NCI-H1092 (cell line): ENCODE data around the gene ZBTB20.
"Not testable (repeated sequence)": the region's sequence is repeated elsewhere in the genome, so short reads cannot be mapped to it uniquely, and the experiment has no call there.

Source experiments
- DNase-seq: peaks from one replicate; lab custom pipeline; 2025; lab: John Stamatoyannopoulos, UW

ZBTB20 gene

DNA sequence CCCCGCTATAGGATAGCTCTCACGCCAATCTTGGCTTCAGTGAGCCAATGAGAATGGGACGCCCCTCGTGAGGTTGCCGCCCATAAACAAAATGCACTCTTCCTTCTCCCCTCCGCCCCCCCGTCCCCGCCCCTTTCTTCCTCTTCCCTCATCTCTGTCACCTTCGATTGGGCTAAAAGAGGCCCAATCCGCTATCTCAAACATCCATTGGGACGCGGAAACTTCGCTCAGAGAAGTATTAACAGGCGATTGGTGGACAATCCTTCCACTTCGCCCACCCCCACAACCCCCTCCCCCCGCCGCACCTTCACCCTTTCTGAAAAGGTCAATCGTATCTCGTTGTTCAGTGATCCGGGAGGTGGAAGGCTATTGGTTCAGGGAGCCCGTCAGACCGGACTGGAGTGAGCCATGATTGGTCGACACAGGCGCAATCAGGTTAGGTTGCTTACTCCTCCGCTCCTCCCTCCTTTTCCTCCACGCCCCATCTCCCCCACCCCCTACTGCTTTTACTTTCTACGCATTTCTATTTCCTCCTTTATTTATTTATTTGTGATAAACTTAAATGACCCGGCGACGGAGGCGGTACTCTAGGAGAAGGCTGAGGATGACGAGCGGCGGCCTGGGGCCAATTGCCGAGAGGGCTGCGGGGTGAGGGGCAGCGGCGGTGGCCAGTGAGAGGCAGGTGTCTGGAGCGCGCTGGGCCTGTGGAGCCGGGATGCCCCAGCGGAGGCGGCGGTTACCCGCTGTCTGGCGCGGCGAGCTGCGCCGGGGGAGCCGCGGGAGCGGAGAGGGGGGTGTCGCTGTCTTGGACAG, 447 bp upstream of the ZBTB20 start:
- peak; percentile 100 for DNase-seq

DNA sequence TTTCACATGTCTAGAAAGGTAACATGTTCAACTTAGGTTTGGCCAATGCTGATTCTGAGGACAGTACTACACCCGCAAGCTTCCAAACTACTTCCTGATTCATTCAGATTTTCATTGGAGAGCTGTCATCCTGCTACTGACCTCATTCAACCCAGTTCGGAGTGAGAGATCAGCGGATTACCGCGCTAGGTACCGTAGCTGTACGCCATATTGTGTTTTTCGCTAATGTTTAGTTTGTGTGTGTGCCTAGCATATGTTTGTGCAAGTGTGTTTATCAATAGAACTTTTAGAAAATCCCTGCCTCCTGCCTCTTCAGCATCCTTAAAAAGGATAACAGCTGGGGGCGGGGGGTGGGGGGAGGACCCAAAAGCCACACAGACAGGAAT, 1.1 kb downstream of the ZBTB20 start:
- DNase-seq = peak; percentile 30

DNA sequence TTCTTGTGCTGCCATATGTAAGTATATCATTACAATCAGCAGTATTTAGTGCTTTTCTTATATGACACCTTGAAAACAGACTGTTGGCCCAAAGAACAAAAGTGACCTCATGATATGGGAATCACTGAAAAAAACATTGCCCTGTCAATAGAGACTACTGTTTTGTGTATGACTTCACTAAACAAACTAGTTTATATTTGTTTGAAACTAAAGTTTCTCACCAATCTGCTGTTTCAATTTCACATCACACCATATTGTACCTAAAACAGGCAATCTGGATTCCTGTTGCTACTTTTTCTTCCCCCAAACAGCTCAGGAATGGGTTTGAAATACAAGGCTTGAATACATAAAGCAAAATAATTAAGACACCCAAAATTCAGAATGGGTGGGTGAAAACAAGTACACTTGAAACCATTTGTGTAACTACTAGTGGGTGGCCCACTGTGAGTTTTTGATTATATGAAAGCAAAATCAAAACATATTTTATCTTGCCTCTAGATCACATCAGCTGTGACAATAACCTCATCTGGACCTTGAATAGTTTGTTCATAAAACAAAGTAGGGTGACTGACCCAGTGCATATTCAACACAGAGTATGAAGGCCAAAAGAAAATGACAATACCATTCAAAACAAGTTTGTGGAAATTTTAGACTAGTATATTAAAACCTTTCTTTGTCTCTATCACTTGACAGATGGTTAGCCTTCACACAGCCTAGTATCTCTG, 5.9 kb downstream of the ZBTB20 start:
- DNase-seq = no peak

DNA sequence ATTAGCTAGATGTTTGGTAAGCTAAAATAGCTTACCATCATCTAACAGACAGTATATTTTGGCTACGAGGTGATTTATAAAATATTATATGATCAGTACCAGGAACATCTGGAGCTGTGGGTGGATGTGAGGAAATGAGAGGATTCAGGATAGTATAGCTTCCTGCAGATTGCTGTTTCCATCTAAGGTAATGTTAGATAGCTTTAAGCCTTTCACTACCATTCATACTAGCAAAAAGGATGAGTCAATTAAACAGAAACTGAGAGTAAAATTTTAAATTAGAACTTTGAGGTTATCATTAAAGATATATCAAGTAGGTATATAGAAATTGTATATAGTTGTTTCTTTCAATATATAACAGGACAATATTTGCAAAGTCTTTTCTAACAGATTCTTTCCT, 8.0 kb downstream of the ZBTB20 start:
- DNase-seq = no peak

DNA sequence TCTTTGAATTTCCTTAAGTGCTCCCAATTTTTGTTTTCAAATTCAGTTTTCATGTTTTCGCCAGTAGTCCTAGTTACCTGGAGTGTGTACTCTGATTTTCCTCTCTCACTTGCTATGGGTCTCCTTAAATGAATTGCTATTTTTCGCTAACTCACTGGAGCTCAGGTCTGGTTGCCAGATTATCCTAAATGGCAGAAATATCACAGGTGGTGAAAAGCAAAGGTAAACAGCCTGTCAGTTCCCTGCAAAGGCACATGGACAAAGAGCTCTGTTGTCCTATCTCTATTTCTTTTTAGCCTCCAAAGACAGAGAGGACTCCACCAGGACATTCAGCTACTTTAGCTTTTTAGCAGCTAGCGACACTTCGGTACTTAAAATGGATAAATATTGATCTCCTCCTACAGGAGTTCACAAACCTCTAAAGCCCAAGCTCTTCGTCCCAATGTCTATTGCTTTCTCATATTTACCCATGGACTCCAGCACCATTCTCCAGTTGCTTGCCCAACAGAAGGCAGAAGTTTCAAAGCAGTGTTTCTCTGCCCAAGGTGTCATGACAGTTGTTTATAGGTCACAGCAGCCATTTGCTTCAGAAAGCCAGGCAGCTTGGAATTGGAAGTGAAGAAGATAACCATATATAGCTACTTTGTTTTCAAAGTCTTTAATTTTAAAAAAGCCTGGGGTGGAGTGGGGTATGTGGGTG, 12.3 kb downstream of the ZBTB20 start:
- DNase-seq = no peak

DNA sequence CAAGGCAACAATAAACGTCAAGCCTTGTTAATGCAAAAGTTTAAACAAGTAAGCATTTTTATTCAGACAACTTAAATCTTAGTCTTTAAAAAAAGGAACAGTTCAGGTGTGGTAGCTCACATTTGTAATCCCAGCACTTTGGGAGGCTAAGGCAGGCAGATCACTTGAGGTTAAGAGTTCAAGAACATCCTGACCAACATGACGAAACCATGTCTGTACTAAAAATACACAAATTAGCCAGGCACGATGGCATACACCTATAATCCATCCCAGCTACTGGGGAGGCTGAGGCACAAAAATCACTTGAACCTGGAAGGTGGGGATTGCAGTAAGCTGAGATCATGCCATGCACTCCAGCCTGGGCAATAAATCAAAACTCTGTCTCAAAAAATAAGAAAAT, 19.9 kb downstream of the ZBTB20 start:
- DNase-seq = no peak

DNA sequence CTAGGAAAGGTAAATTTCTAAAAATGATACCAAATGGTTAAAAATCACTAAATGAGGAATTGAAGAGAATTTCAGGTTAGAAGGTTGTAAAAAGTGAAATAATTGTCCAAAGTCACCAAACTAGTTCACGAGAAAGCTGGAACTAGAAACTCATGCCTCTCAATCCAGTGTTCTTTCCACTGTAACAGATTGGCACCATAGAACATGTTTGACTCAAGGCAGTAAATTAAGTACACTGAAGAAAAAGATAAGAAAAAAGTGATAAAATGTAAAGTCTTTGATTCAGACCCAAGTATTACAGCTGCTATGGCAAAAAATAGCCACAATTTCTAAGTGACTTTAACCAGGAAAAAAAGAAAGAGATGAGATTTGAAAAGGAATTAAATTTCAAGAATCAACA, 26.5 kb downstream of the ZBTB20 start:
- no peak for DNase-seq

DNA sequence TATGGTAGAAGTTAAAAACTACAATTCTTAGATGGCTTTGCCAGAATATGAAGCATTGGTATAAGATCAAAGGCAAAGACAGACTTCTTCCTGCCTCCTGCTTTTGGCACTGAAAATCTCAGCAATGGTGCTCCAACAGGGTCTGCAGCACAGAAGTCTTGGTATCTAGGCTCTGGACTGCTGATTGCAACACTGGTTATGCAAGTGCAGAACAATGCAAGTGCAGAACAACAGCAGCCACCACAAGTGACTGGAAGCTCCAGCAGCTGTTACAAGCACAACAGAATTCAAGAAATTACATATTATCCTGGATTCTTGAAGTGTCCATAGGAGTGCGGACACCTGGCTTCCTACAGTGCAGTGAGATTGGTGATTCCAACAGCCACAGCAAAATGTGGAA, 33.7 kb downstream of the ZBTB20 start:
- DNase-seq = no peak

DNA sequence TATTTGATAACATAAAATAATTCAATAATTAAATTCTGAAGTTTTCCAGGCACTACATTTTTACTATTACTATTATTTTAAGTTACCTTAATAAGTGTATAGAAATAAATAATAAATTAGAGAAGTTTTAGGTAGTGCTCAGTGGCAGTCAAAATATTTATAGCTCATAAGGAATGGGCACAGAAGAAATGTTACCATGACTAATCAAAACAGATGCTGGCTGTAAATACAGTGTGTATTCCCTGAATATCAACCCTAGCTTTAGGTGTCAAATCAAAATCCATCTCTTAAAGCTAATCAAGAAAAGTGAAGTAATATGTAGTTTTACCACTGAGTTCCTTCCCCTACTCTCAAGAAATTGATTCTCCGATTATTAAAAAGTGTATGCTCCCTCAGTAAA, 35.5 kb downstream of the ZBTB20 start:
- DNase-seq = no peak

DNA sequence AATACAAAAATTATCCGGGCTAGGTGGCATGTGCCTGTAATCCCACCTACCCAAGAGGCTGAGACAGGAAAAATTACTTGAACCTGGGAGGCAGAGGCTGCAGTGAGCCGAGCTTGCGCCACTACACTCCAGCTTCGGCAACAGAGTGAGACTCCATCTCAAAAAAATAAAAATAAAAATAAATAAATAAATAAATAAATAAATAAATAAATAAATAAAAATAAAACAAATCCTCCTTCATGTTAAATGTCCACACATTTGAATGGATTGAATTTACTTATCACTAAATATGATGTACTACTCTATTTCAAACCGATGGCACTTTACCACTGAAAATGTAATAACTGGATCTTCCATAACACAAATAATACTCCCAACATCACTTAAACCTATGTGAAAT, 36.3 kb downstream of the ZBTB20 start:
- no peak for DNase-seq

DNA sequence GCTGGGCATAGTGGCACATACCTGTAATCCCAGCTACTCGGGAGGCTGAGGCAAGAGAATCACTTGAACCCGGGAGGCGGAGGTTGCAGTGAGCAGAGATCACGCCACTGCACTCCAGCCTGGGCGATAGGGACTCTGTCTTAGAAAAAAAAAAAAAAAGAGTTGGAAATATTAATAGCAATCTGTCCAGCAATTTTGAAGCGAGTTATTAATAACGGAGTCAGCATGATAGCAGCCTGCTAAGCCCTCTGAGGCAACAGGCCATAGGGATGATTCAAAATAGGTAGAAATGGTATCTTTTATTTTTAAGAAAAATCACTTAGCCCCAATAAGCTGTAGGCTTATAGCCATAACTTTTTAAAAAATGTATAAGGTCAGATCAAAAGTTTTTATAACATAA, 37.0 kb downstream of the ZBTB20 start:
- not testable (repeated sequence) for DNase-seq

DNA sequence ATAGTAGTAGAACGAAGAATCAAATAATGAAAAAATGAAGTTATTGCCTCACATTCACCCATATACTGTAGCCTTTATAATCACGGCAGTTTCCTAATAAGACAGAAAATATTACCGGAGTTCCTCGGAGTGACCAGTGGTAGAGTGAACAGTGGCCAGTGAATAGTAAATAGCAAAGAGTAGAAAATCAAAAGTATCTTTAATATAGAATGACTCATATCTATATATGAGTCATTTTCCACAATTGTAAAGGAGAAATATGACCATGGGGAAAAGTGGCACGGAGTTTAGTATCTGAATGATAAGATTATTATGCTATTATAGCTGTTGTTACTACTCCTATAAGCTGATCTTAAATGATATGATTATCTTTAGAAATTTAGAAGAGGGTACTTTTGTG, 38.5 kb downstream of the ZBTB20 start:
- no peak for DNase-seq

DNA sequence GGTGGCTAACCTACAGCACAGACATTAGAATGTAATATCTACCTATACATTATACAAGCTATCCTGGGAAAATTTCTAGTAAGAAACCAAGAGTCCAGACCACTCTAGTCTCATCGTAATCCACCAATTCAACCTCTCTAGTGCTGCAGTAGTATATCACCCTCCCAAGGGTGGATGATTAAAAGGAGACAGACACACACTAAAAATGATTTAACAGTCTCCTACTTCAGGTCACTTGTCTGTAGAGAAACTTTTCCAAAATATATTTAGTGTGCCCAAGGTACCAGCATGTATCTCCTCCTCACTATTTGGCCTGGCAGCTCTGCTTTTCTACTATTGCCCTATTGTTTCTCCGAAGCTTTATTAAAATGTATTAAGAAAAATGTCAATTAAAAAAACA, 45.0 kb downstream of the ZBTB20 start:
- no peak for DNase-seq

DNA sequence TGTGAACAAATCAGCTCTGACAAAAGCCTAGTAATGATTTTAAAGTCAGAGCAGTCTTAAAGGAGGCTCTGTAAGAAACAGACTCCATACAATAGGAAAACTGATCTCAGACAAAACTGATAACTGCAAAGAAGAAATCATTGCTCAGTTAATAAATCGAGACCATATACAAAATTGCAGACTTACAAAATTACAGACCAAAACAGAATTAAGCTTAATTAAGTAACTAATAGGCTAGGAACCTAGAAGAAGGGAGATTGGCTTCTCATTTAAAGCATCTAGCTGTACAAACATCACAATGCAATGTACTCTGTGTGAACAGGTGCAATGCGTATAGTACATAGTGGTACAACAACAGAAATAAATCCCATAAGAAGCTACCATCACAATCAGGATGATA, 46.3 kb downstream of the ZBTB20 start:
- peak; percentile 34 for DNase-seq

DNA sequence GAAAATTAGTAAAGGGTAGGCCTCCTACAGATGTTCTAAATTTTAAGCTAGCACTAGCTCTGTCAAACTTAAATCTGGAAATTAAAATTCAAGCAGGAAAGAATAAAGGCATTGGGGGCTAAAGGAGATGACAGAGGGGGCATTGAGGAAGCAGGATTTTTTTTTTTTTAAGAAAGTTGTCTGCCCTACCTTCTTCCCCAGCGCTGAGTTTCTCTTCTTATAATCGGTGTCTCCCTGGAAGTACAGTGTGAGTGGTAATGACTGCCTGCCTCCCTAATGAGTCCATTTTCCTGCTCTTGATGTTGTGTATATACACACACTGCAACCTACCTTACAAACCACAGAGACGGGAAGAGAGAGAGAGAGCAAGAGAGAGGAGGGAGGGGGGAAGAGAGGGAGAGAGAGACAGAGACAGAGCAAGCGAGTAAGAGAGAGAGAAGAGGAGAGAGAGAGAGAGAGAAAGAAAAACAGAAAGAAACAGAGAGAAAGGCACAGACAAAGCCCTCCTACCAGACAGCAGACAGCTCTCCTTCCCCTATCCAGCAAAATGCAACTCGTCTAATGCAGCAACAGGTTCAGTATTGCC, 47.0 kb downstream of the ZBTB20 start:
- peak; percentile 74 for DNase-seq

DNA sequence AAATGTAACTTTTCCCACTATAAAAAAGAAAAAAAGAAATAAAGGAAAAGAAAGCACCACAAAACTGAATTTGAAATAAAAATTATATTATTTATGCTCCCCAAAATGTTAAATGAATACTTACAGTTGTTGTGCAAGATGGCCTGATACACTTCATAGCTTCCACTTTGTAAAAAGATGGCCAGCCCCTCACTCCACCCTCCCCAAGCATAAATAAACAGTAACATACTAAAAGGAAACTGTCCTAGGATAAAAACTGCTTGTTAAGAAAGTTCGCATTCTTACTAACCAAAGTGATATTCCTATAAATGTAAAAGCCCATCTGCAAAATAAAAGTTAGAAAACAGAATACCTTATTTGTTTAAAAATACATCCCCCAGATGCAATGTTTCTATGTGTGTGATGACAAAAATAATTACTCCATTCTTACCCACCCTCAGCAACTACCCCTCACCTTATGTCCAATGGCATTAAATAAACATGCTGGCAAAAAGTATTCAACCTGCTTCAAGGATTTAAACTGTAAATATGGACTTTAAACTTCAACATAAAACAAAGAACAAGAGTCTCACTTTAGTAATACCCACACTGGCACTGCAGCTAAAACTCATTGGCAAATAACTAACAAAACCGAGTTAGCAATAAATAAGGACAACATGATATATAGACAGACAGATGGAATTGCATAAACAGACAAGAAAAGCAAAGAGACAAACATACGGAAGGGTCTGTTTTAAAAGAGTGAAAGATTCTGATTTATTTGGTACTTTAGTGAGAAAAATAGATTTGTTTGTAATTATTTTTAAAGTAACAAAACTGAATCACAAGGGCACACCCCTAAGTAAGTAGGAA, 47.7 kb downstream of the ZBTB20 start:
- no peak for DNase-seq

DNA sequence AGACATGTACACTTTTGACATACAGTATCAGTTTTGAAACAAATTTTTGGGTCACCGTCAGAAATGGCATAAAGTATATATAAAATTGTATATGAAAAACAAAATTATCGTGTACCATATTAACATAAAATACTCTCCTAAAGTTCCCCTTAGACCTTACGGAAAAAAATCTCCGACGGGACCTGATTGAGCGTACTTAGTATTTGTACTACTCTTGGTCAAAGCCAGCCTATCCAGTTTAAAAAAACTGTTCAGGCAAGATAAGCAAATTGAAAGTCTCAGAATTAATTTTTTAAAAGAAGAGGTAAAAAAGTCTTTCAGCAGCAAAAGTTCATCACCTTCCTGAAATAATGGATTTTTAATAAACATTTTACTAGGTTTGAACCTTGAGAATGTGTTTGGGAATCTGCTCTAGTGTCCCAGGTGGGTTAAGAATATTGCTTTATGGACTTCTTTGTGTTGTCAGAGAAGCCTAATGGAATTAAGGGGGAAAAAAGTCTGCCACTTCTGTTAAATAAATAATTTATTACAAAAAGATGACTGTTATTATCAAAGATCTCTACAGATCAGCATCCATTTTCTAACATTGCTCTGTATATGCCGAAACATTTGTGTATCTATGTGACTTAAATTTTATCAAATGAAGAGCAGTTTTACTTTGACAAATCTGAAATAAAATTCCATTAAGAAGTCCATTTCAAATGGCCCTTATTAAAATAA, 48.6 kb downstream of the ZBTB20 start:
- DNase-seq = no peak

DNA sequence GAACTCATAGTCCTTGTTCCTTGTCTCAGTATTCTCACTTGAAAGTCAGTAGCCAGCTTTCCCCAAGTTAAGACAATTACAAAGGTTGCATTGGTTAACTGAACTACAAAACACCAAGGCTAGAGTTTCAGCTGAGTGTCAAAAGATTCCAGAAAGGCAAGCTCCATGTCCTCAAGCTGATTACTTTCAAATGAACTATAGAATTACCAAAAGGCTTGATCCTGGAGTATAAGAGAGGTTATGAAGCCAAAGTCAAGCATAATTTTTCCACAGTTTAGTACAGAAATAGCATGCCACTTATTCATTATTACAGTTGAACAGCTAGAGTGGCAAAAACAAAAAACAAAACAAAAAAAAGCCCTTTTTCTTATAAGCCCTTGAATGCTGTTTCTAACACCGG, 51.9 kb downstream of the ZBTB20 start:
- no peak for DNase-seq

DNA sequence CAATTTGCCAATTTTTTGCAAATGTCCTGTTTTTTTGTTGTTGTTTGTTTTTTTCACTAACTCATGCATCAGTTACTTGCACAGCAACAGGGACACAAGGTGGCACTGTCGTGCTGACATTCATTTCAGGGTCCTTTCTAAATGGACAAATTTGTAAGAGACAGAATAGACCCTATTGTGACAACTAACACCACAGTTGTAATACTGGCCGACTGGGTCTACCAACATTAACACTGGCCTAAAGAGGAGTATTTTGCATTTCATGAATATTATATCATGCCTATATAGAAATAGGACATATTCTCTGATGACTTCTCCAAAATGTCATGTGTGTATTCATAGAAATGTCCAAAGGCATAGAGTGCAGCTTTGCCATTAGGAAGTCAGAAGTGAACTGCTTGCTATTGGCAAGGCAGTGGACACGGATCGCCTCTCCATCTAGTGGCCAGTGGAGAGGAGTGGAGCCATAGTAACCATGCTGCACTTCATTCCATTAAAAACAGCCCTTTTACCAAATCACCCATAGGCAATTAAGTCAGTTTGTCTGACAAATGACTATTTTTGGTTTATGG, 54.8 kb downstream of the ZBTB20 start:
- peak; percentile 55 for DNase-seq

DNA sequence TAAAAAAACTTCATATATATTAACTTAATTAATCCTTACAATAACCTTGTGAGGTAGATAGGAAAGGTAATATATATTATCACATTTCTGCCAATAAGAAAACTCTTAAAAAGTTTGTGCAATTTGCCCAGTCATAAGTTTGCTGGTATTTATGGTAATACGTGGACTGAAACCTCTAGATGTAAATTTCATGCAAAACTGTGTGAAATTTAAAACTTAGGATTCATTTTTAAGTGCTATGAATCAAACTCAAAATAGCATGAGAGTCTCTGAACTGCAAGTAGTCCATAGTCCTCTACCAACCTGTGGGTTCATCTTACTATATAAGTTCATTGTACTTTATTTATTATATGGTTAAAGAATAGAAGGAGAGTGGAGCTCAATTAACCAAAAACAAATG, 56.4 kb downstream of the ZBTB20 start:
- no peak for DNase-seq

DNA sequence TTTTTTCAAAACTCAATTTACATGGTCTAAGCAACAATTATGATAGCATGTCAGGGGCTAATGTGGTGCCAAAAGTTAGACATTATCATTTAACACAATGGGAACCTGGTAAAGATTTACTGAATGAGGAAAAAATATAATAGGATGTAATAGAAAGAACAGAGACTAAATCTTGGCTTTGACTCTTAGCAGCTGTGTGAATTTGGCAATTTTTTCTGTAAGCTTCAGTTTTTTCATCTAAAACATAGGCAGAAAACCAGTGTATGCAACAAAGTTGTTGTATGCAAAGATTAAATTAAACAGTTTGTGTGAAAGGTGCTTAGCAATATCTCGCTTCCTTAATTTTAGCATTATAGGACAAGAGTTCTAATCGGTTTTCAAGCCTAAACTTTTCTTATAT, 57.6 kb downstream of the ZBTB20 start:
- no peak for DNase-seq
